Erythroblast (primary cell): ENCODE data around the gene DGKB.
A peak's percentile ranks its signal among the peaks of the same experiment; 100 is the strongest.
"Not testable (repeated sequence)": the region's sequence is repeated elsewhere in the genome, so short reads cannot be mapped to it uniquely, and the experiment has no call there.

ENCODE experiments used
- DNase-seq, 2 experiments: peaks; one replicate each; lab custom pipeline; 2025; lab: John Stamatoyannopoulos, UW
- GATA1 ChIP-seq: IDR thresholded peaks from 2 replicates; pipeline ENCODE4 v1.6.1; 2011; ENCODE audit warnings: low read depth, mild to moderate bottlenecking, control low read depth, low read length, moderate library complexity
- POLR2A ChIP-seq: IDR thresholded peaks from 2 replicates; pipeline ENCODE4 v1.6.1; 2011; ENCODE audit warnings: mild to moderate bottlenecking, low read length

The DGKB gene

GRCh38 chr7:14289957-14290356, 612.6 kb downstream of the DGKB start:
- TF ChIP-seq POLR2A = no peak
- TF ChIP-seq GATA1 = no peak
- DNase-seq = no peak

- peak in 1 of 2 experiments; percentile 5 for DNase-seq
- no peak for TF ChIP-seq POLR2A
- TF ChIP-seq GATA1 = no peak
These were observed 613.9 kb downstream of the DGKB start for GRCh38 chr7:14288701-14289100.

- TF ChIP-seq POLR2A = no peak
- no peak for TF ChIP-seq GATA1
- no peak for DNase-seq
These were observed 615.2 kb downstream of the DGKB start for GRCh38 chr7:14287398-14287797.

GRCh38 chr7:14286036-14286435, 616.5 kb downstream of the DGKB start:
- TF ChIP-seq POLR2A (no peak), GATA1 (no peak)
- DNase-seq = no peak

GRCh38 chr7:14279065-14279871, 623.3 kb downstream of the DGKB start:
- not testable (repeated sequence) for DNase-seq

- no peak for DNase-seq
- TF ChIP-seq GATA1 = no peak
- no peak for TF ChIP-seq POLR2A
These were observed 627.2 kb downstream of the DGKB start for GRCh38 chr7:14275356-14275755.

- no peak for DNase-seq
- TF ChIP-seq GATA1 (no peak), POLR2A (no peak)
These were observed 631.1 kb downstream of the DGKB start for GRCh38 chr7:14271441-14271840.

- DNase-seq = no peak
- TF ChIP-seq POLR2A = no peak
- TF ChIP-seq GATA1 = no peak
These were observed 632.5 kb downstream of the DGKB start for GRCh38 chr7:14270099-14270498.

- TF ChIP-seq GATA1 (no peak), POLR2A (no peak)
- no peak for DNase-seq
These were observed 642.5 kb downstream of the DGKB start for GRCh38 chr7:14260011-14260410.

- TF ChIP-seq GATA1 = no peak
- no peak for TF ChIP-seq POLR2A
- no peak for DNase-seq
These were observed 643.7 kb downstream of the DGKB start for GRCh38 chr7:14258861-14259260.

- no peak for TF ChIP-seq GATA1
- no peak for TF ChIP-seq POLR2A
- no peak for DNase-seq
These were observed 644.1 kb downstream of the DGKB start for GRCh38 chr7:14258441-14258840.

GRCh38 chr7:14252458-14252857, 650.1 kb downstream of the DGKB start:
- DNase-seq = no peak
- TF ChIP-seq POLR2A (no peak), GATA1 (no peak)

- no peak for DNase-seq
- TF ChIP-seq GATA1 (no peak), POLR2A (no peak)
These were observed 660.4 kb downstream of the DGKB start for GRCh38 chr7:14242175-14242574.

GRCh38 chr7:14236834-14237233, 665.7 kb downstream of the DGKB start:
- TF ChIP-seq GATA1 = no peak
- no peak for TF ChIP-seq POLR2A
- no peak for DNase-seq

GRCh38 chr7:14235056-14235455, 667.5 kb downstream of the DGKB start:
- DNase-seq = no peak
- TF ChIP-seq POLR2A = no peak
- no peak for TF ChIP-seq GATA1

- no peak for TF ChIP-seq GATA1
- no peak for TF ChIP-seq POLR2A
- DNase-seq = no peak
These were observed 668.6 kb downstream of the DGKB start for GRCh38 chr7:14233868-14234369.
